HEK293 (cell line): ENCODE data around the gene TMEM171.

Source experiments
- CTCF ChIA-PET: fragments of 350-600 bp; formaldehyde crosslinking; extraction: SDS; loops from one replicate; lab custom pipeline; 2021; ENCODE audit warnings: antibody characterized with exemption; lab: Yijun Ruan, JAX
- POLR2A ChIA-PET: fragments of 300-600 bp; formaldehyde crosslinking; extraction: SDS; loops from one replicate; lab custom pipeline; 2020; ENCODE audit warnings: antibody characterized with exemption, inconsistent platforms; lab: Yijun Ruan, JAX
- H3K27ac ChIP-seq: fragments of 200-500 bp; sonication (Bioruptor generic); 2 replicates; pipeline ENCODE4 v1.5.1; 2014; ENCODE audit warnings: low read depth, low read length, control low read depth, inconsistent platforms; ENCODE audit errors: extremely low read depth
- H3K36me3 ChIP-seq, 2 experiments: fragments of 200-500 bp in 1 of 2; sonication (Bioruptor generic) in 1 of 2; 1 replicate in 1 of 2; 2 replicates in 1 of 2; pipeline ENCODE4 v1.5.1; 2014 to 2017; ENCODE audit warnings: inconsistent platforms in 2 of 2, low read length in 2 of 2; ENCODE audit not compliant: control insufficient read depth in 2 of 2, insufficient read depth in 1 of 2
- H3K4me1 ChIP-seq: fragments of 200-500 bp; sonication (Bioruptor generic); 2 replicates; pipeline ENCODE4 v1.5.1; 2014; ENCODE audit warnings: mild to moderate bottlenecking, low read length, inconsistent platforms; ENCODE audit not compliant: control insufficient read depth, insufficient read depth
- H3K4me3 ChIP-seq: 2 replicates; pipeline ENCODE4 v1.5.1; 2011; ENCODE audit warnings: low read depth, mild to moderate bottlenecking, control low read depth, low read length, moderate library complexity
- H3K9me3 ChIP-seq: fragments of 200-500 bp; sonication (Bioruptor generic); 2 replicates; pipeline ENCODE4 v1.5.1; 2014; ENCODE audit warnings: low read depth, low read length, inconsistent platforms; ENCODE audit not compliant: control insufficient read depth, insufficient read depth
- FEZF1 ChIP-seq: fragments of 450-650 bp; formaldehyde crosslinking; IDR thresholded peaks from 2 replicates; pipeline ENCODE4 v1.5.1; 2016; ENCODE audit warnings: missing biosample characterization, missing genetic modification characterization
- GLI2 ChIP-seq: fragments of 450-650 bp; formaldehyde crosslinking; IDR thresholded peaks from 2 replicates; pipeline ENCODE4; 2017; ENCODE audit warnings: missing biosample characterization, missing genetic modification characterization, low read depth, borderline replicate concordance
- HIC1 ChIP-seq: fragments of 450-650 bp; formaldehyde crosslinking; IDR thresholded peaks from 2 replicates; pipeline ENCODE4 v1.5.1; 2016; ENCODE audit warnings: missing biosample characterization, missing genetic modification characterization
- HOXD13 ChIP-seq: sonication (generic); formaldehyde crosslinking; IDR thresholded peaks from 2 replicates; pipeline ENCODE4 v1.8.0; 2022; ENCODE audit warnings: missing genetic modification reagents, borderline replicate concordance
- IKZF3 ChIP-seq: fragments of 450-650 bp; IDR thresholded peaks from 2 replicates; pipeline ENCODE4 v1.5.0; 2018; ENCODE audit warnings: missing biosample characterization, mild to moderate bottlenecking, missing genetic modification characterization, moderate library complexity
- SP2 ChIP-seq: fragments of 450-650 bp; formaldehyde crosslinking; IDR thresholded peaks from 2 replicates; pipeline ENCODE4 v1.5.1; 2016; ENCODE audit warnings: missing biosample characterization, missing genetic modification characterization
- SP7 ChIP-seq: fragments of 450-650 bp; formaldehyde crosslinking; IDR thresholded peaks from 2 replicates; pipeline ENCODE4 v1.5.1; 2016; ENCODE audit warnings: missing biosample characterization, missing genetic modification characterization
- ZFP69B ChIP-seq: fragments of 450-650 bp; formaldehyde crosslinking; IDR thresholded peaks from 2 replicates; pipeline ENCODE4 v1.5.1; 2016; ENCODE audit warnings: missing biosample characterization, missing genetic modification characterization
- ZNF121 ChIP-seq: fragments of 450-650 bp; formaldehyde crosslinking; IDR thresholded peaks from 2 replicates; pipeline ENCODE4 v1.5.1; 2016; ENCODE audit warnings: missing biosample characterization, missing genetic modification characterization
- ZNF133 ChIP-seq: fragments of 450-650 bp; formaldehyde crosslinking; IDR thresholded peaks from 2 replicates; pipeline ENCODE4 v1.5.1; 2016; ENCODE audit warnings: missing biosample characterization, missing genetic modification characterization
- ZNF138 ChIP-seq: fragments of 450-650 bp; formaldehyde crosslinking; IDR thresholded peaks from 2 replicates; pipeline ENCODE4 v1.5.1; 2016; ENCODE audit warnings: missing biosample characterization, missing genetic modification characterization, borderline replicate concordance
- ZNF146 ChIP-seq: fragments of 450-650 bp; formaldehyde crosslinking; IDR thresholded peaks from 2 replicates; pipeline ENCODE4 v1.5.1; 2016; ENCODE audit warnings: missing biosample characterization, missing genetic modification characterization
- ZNF175 ChIP-seq: fragments of 450-650 bp; formaldehyde crosslinking; IDR thresholded peaks from 2 replicates; pipeline ENCODE4 v1.5.1; 2016; ENCODE audit warnings: missing biosample characterization, missing genetic modification characterization
- ZNF19 ChIP-seq: fragments of 450-650 bp; formaldehyde crosslinking; IDR thresholded peaks from 2 replicates; pipeline ENCODE4; 2016; ENCODE audit warnings: missing biosample characterization, missing genetic modification characterization, low read depth
- ZNF341 ChIP-seq: fragments of 450-650 bp; formaldehyde crosslinking; IDR thresholded peaks from 2 replicates; pipeline ENCODE4; 2016; ENCODE audit warnings: low read depth, missing biosample characterization, missing genetic modification characterization
- ZNF416 ChIP-seq: fragments of 450-650 bp; formaldehyde crosslinking; IDR thresholded peaks from 2 replicates; pipeline ENCODE4 v1.5.1; 2016; ENCODE audit warnings: missing biosample characterization, missing genetic modification characterization
- ZNF514 ChIP-seq: fragments of 450-650 bp; formaldehyde crosslinking; IDR thresholded peaks from 2 replicates; pipeline ENCODE4 v1.5.1; 2016; ENCODE audit warnings: missing biosample characterization, missing genetic modification characterization
- ZNF624 ChIP-seq: fragments of 450-650 bp; formaldehyde crosslinking; IDR thresholded peaks from 2 replicates; pipeline ENCODE4 v1.5.1; 2017; ENCODE audit warnings: missing biosample characterization, missing genetic modification characterization
- ZNF660 ChIP-seq: fragments of 450-650 bp; IDR thresholded peaks from 2 replicates; pipeline ENCODE4 v1.5.1; 2018; ENCODE audit warnings: missing biosample characterization, mild to moderate bottlenecking, missing genetic modification characterization
- ZNF664 ChIP-seq: fragments of 450-650 bp; formaldehyde crosslinking; IDR thresholded peaks from 2 replicates; pipeline ENCODE4 v1.5.1; 2016; ENCODE audit warnings: missing biosample characterization, missing genetic modification characterization
- ZNF677 ChIP-seq: fragments of 450-650 bp; IDR thresholded peaks from 2 replicates; pipeline ENCODE4 v1.5.0; 2018; ENCODE audit warnings: missing biosample characterization, mild to moderate bottlenecking, missing genetic modification characterization, moderate library complexity
- ZNF837 ChIP-seq: fragments of 450-650 bp; formaldehyde crosslinking; IDR thresholded peaks from 2 replicates; pipeline ENCODE4 v1.5.1; 2016; ENCODE audit warnings: missing biosample characterization, missing genetic modification characterization
- ZSCAN16 ChIP-seq: fragments of 450-650 bp; formaldehyde crosslinking; IDR thresholded peaks from 2 replicates; pipeline ENCODE4 v1.5.1; 2016; ENCODE audit warnings: missing biosample characterization, missing genetic modification characterization
- TF ChIP-seq, protein P1 (sequence below): fragments of 450-650 bp; formaldehyde crosslinking; IDR thresholded peaks from 2 replicates; pipeline ENCODE4 v1.5.1; 2016; ENCODE audit warnings: missing biosample characterization, missing genetic modification characterization, borderline replicate concordance
- TF ChIP-seq, protein P2 (sequence below): fragments of 450-650 bp; formaldehyde crosslinking; IDR thresholded peaks from 2 replicates; pipeline ENCODE4 v1.5.1; 2016; ENCODE audit warnings: missing biosample characterization, missing genetic modification characterization

The TMEM171 gene

GRCh38 chr5:73103870-73104299 is 16.5 kb upstream of the TMEM171 start (continued):
- TF ChIP-seq ZNF514 (tag by site-specific recombination): no peak
- no peak for TF ChIP-seq ZNF19 (tag by site-specific recombination)
- no peak for TF ChIP-seq ZNF341 (tag by site-specific recombination)
- TF ChIP-seq SP7: peak; percentile 84; the same call in 1 of the 2 replicates

GRCh38 chr5:73104326-73104725 is 16.0 kb upstream of the TMEM171 start:
- CTCF ChIA-PET: no interaction called here

GRCh38 chr5:73106335-73106734 is 14.0 kb upstream of the TMEM171 start:
- ChIA-PET POLR2A (no interaction called here), CTCF (no interaction called here)
- H3K9me3 ChIP-seq: no peaks in the 10 kb centered on the region
- no peaks in the 10 kb centered on the region for H3K36me3 ChIP-seq
- H3K27ac ChIP-seq: no peak overlapping the region
- 0 out of 2 replicates have a peak, but pooled peaks cover 2% of the 10 kb centered on the region for H3K4me1 ChIP-seq
- TF ChIP-seq ZNF146 (tag by site-specific recombination) (peak; percentile 66; the same call in 1 of the 2 replicates), HIC1 (no peak)
- H3K4me3 ChIP-seq: no peak overlapping the region

More at GRCh38 chr5:73104326-73104725, 16.0 kb upstream of the TMEM171 start:
- H3K4me3 ChIP-seq: no peak overlapping the region
- no peak overlapping the region for H3K27ac ChIP-seq
- no peaks in the 10 kb centered on the region for H3K9me3 ChIP-seq
- TF ChIP-seq SP2 (tag by site-specific recombination): no peak
- no peak for TF ChIP-seq ZNF837 (tag by site-specific recombination)
- no peak for TF ChIP-seq ZNF624
- TF ChIP-seq ZNF175 (tag by site-specific recombination): no peak
- TF ChIP-seq HOXD13: no peak
- no peak for TF ChIP-seq ZNF660 (tag by site-specific recombination)
- no peak for TF ChIP-seq IKZF3 (tag by site-specific recombination)
- no peak for TF ChIP-seq ZNF121 (tag by site-specific recombination)
- TF ChIP-seq, protein P1, sequence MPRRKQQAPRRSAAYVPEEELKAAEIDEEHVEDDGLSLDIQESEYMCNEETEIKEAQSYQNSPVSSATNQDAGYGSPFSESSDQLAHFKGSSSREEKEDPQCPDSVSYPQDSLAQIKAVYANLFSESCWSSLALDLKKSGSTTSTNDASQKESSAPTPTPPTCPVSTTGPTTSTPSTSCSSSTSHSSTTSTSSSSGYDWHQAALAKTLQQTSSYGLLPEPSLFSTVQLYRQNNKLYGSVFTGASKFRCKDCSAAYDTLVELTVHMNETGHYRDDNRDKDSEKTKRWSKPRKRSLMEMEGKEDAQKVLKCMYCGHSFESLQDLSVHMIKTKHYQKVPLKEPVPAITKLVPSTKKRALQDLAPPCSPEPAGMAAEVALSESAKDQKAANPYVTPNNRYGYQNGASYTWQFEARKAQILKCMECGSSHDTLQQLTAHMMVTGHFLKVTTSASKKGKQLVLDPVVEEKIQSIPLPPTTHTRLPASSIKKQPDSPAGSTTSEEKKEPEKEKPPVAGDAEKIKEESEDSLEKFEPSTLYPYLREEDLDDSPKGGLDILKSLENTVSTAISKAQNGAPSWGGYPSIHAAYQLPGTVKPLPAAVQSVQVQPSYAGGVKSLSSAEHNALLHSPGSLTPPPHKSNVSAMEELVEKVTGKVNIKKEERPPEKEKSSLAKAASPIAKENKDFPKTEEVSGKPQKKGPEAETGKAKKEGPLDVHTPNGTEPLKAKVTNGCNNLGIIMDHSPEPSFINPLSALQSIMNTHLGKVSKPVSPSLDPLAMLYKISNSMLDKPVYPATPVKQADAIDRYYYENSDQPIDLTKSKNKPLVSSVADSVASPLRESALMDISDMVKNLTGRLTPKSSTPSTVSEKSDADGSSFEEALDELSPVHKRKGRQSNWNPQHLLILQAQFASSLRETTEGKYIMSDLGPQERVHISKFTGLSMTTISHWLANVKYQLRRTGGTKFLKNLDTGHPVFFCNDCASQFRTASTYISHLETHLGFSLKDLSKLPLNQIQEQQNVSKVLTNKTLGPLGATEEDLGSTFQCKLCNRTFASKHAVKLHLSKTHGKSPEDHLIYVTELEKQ (tag by site-specific recombination): no peak
- TF ChIP-seq ZNF416 (tag by site-specific recombination): no peak
- no peak for TF ChIP-seq GLI2 (tag by site-specific recombination)
- TF ChIP-seq, protein P2, sequence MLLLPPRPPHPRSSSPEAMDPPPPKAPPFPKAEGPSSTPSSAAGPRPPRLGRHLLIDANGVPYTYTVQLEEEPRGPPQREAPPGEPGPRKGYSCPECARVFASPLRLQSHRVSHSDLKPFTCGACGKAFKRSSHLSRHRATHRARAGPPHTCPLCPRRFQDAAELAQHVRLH: no peak
- no peak for TF ChIP-seq ZSCAN16 (tag by site-specific recombination)
- TF ChIP-seq FEZF1 (tag by site-specific recombination): no peak
- TF ChIP-seq ZNF664 (tag by site-specific recombination): no peak
- no peak for TF ChIP-seq ZNF133 (tag by site-specific recombination)
- TF ChIP-seq ZNF138 (tag by site-specific recombination): no peak
- no peak for TF ChIP-seq ZFP69B
- no peak for TF ChIP-seq ZNF677 (tag by site-specific recombination)
- no peaks in the 10 kb centered on the region for H3K36me3 ChIP-seq
- H3K4me1 ChIP-seq: 0 out of 2 replicates have a peak, but pooled peaks cover 2% of the 10 kb centered on the region
- POLR2A ChIA-PET: no interaction called here
